Activated naive CD8-positive, alpha-beta T cell (primary cell): Measurements from ENCODE around the gene LIX1L.

Experiments
- H3K27ac Mint-ChIP-seq: one replicate; pipeline ENCODE4 v1.8.0; 2021; ENCODE audit warnings: mixed read lengths
- H3K27me3 Mint-ChIP-seq: one replicate; pipeline ENCODE4 v1.8.0; 2021; ENCODE audit warnings: mixed read lengths
- H3K36me3 Mint-ChIP-seq: one replicate; pipeline ENCODE4 v1.8.0; 2021; ENCODE audit warnings: mixed read lengths
- H3K4me1 Mint-ChIP-seq: one replicate; pipeline ENCODE4 v1.8.0; 2021; ENCODE audit warnings: low read depth, mixed read lengths
- H3K4me3 Mint-ChIP-seq: one replicate; pipeline ENCODE4 v1.8.0; 2021; ENCODE audit warnings: mild to moderate bottlenecking, mixed read lengths
- H3K9me3 Mint-ChIP-seq: one replicate; pipeline ENCODE4 v1.8.0; 2021; ENCODE audit warnings: low read depth, mixed read lengths

Gene LIX1L

DNA sequence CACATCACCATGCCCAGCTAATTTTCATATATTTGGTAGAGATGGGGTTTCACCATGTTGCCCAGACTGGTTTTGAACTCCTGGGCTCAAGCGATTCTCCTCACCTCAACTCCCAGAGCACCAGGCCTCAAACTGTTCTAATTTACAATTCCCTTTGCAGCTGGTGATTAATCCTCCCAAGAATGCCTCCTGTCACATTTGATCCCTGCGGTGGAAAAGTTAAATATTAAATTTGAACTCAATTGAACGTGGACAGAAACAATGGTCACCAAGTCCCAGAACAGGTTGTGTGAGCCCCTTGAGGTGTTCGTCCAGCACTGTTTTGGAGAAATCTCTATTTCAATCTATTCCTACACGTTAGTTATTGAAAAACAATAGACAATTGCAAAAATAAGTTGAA is 70.2 kb downstream of the LIX1L start:
- no peaks in the 10 kb centered on the region for H3K9me3 Mint-ChIP-seq
- peaks cover 7% of the 10 kb centered on the region for H3K27me3 Mint-ChIP-seq
- no peaks in the 10 kb centered on the region for H3K36me3 Mint-ChIP-seq
- no peak overlapping the region for H3K4me3 Mint-ChIP-seq
- H3K27ac Mint-ChIP-seq: no peak overlapping the region
- peaks cover 15% of the 10 kb centered on the region for H3K4me1 Mint-ChIP-seq

DNA sequence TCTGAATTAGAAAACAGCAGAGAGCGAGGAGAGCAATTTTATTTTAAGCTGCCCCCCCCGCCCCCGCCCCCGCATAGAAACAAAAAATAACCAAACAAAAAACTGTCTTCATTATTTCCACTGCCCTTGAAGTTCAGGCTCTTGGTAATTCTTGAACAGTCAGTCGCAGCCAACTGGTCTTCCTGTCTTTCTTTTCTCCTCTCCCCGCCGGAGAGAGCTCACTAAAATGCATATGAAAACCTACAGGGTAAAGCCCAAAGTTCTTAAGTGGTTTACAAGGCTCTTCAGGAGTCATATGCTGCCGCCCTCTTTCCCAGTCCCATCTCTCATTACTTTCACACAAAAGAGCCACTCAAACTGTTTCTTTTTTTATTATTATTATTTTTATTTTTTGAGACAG is 71.0 kb downstream of the LIX1L start:
- Mint-ChIP-seq H3K4me3 (peak overlapping the region; percentile 79), H3K4me1 (peaks cover 15% of the 10 kb centered on the region)

DNA sequence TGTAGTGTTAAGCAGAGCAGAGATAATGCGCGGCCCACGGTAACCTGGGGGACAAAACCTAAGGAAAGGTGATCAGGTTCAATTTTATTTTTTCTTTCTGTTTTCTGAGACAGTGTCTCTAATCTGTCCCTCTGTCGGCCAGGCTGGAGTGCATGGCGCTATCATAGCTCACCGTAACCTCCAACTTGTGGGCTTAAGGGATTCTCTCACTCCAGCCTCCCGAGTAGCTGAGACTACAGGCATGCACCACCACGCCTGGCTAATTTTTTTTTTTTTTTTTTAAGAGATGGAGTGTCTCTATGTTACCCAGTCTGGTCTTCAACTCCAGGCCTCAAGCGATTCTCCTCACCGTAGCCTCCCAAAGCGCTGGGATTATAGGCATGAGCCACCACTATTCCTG is 71.4 kb downstream of the LIX1L start:
- no peaks in the 10 kb centered on the region for H3K9me3 Mint-ChIP-seq
- H3K36me3 Mint-ChIP-seq: no peaks in the 10 kb centered on the region
- peak overlapping the region; percentile 85 for H3K4me3 Mint-ChIP-seq
- H3K27me3 Mint-ChIP-seq: peaks cover 7% of the 10 kb centered on the region
- no peak overlapping the region for H3K27ac Mint-ChIP-seq
- peaks cover 15% of the 10 kb centered on the region for H3K4me1 Mint-ChIP-seq

More for the DNA sequence above, 71.0 kb downstream of the LIX1L start:
- no peaks in the 10 kb centered on the region for H3K36me3 Mint-ChIP-seq
- H3K9me3 Mint-ChIP-seq: no peaks in the 10 kb centered on the region
- no peak overlapping the region for H3K27ac Mint-ChIP-seq
- peaks cover 7% of the 10 kb centered on the region for H3K27me3 Mint-ChIP-seq

DNA sequence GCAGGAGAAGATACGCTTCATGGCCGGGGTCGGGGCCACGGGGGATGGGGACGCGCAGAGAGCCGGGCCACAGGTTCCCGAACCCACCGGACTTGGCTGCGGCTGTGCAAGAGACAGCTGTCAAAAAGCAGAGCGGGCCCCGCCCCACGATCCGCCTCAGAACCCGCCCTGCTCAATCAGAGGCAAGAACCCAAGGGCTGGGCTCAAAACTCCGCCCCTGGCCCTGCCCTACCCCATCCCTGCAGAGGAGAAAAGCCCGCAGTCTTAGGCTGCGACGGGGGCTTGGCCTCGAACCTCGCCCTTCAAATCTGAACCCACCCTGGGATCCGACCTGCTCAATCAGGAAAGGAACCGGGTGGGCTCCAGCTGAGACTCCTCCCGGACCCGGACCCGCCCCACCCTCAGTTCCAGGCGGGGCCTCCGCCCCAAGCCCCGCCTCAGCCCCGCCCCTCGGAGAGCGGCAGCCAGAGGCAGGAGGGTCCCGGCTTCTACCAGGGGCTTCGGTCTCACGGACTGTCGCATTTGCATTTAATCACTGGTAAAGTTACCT is 72.0 kb downstream of the LIX1L start, which contains the start of gene ANKRD35:
TSS of gene ANKRD35 (minus strand) at position 129 of the 550 bp plus-strand sequence. CDS start at position 21, 108 bp downstream.
- no peaks in the 10 kb centered on the region for H3K9me3 Mint-ChIP-seq
- H3K4me1 Mint-ChIP-seq: peaks cover 15% of the 10 kb centered on the region
- no peaks in the 10 kb centered on the region for H3K36me3 Mint-ChIP-seq
- H3K27me3 Mint-ChIP-seq: peaks cover 7% of the 10 kb centered on the region
- H3K27ac Mint-ChIP-seq: no peak within 1 kb of the TSS
- peak within 1 kb of the TSS; percentile 85 for H3K4me3 Mint-ChIP-seq

DNA sequence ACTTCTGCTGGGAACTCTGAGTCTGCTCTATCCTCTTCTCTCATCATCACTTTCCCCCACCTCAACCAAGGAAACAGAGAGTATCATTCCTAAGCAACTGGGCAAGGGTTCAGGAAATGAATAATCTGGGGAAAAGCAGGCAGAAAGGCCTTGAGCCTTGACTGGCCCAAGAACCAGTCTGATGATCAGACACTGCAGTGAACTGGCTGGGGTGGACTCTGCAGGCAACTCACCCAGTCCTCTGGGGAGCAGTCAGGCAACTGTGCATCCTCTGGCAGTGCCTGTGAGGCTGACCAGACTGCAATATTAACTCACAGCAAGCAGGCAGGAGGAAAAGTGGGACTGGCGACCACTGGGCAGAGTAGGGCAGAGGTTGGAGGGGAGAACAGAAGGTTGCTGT is 73.1 kb downstream of the LIX1L start:
- H3K36me3 Mint-ChIP-seq: no peaks in the 10 kb centered on the region
- H3K9me3 Mint-ChIP-seq: no peaks in the 10 kb centered on the region
- H3K4me1 Mint-ChIP-seq: peaks cover 15% of the 10 kb centered on the region
- H3K4me3 Mint-ChIP-seq: peak overlapping the region; percentile 85
- H3K27me3 Mint-ChIP-seq: peaks cover 7% of the 10 kb centered on the region
- no peak overlapping the region for H3K27ac Mint-ChIP-seq
